HCT116 (cell line): ENCODE measurements around the gene SGF29. TPM values are rescaled to one million over a fixed set of nuclear protein-coding genes. Genes with fewer than 3 reads are reported as not detected.

Experiments
- ATAC-seq: fragments of 200-7000 bp; cut with Tn5 transposase; 2 replicates; pipeline ENCODE4 v1.9.1; 2020; ENCODE audit warnings: mild to moderate bottlenecking, moderate library complexity
- BruUV-seq: library from RNA; stranded (reverse); fragments of 400-500 nt; replicated peaks from 2 replicates; lab custom pipeline; 2021; lab: Mats Ljungman, UMichigan
- CTCF ChIA-PET: fragments of 300-600 bp; sonication (Branson Sonifier 250); formaldehyde crosslinking; loops from one replicate; lab custom pipeline; 2021; ENCODE audit warnings: antibody characterized with exemption; lab: Charles Lee
- POLR2A ChIA-PET: fragments of 300-600, 350-600 bp; sonication (Branson Sonifier 250); formaldehyde crosslinking; loops from one replicate; lab custom pipeline; 2021; ENCODE audit warnings: antibody characterized with exemption; lab: Charles Lee
- RAD21 ChIA-PET, 2 experiments: fragments of 300-600 bp; sonication (Branson Sonifier 250); formaldehyde crosslinking; loops; one replicate each; lab custom pipeline; 2023; ENCODE audit warnings: low total read pairs in 2 of 2; ENCODE audit not compliant: uncharacterized antibody in 2 of 2, unreplicated experiment in 2 of 2, low non-redundant PET in 1 of 2; lab: Charles Lee
- DNase-seq: peaks from one replicate; pipeline ENCODE4 v3.0.0-alpha.2; 2010; ENCODE audit warnings: low read depth, low spot score
- H2AFZ ChIP-seq: fragments of 200-600 bp; shearing (Covaris generic), sonication (generic); 2 replicates; pipeline ENCODE4 v1.6.1; 2017; ENCODE audit warnings: low read depth, mixed run types, mixed read lengths, antibody characterized with exemption, low read length; ENCODE audit not compliant: poor library complexity, severe bottlenecking
- H3K27ac ChIP-seq: 2 replicates; pipeline ENCODE4 v1.5.1; 2012; ENCODE audit warnings: low read depth, low read length
- H3K27me3 ChIP-seq: fragments of 200-600 bp; sonication (generic); 2 replicates; pipeline ENCODE4 v1.6.1; 2016; ENCODE audit warnings: mixed run types, low read length, mixed read lengths; ENCODE audit not compliant: insufficient read depth
- H3K36me3 ChIP-seq, 2 experiments: fragments of 200-500 bp in 1 of 2; fragments of 200-600 bp in 1 of 2; sonication (Bioruptor generic) in 1 of 2; sonication (generic) in 1 of 2; 2 replicates each; pipeline versions ENCODE4 v1.5.1 to v1.6.1; 2014 to 2016; ENCODE audit warnings: low read length in 2 of 2, inconsistent platforms in 1 of 2, mixed read lengths in 1 of 2, mixed run types in 1 of 2; ENCODE audit not compliant: insufficient read depth in 2 of 2, control insufficient read depth in 1 of 2
- H3K4me1 ChIP-seq, 2 experiments: fragments of 200-600 bp in 1 of 2; sonication (generic) in 1 of 2; 2 replicates each; pipeline versions ENCODE4 v1.5.1 to v1.6.1; 2012 to 2017; ENCODE audit warnings: low read length in 2 of 2, inconsistent platforms in 1 of 2, mild to moderate bottlenecking in 1 of 2, mixed read lengths in 1 of 2, mixed run types in 1 of 2, moderate library complexity in 1 of 2; ENCODE audit not compliant: insufficient read depth in 2 of 2, control insufficient read depth in 1 of 2
- H3K4me2 ChIP-seq: fragments of 200-600 bp; sonication (generic); 2 replicates; pipeline ENCODE4 v1.6.1; 2017; ENCODE audit warnings: mixed run types, low read length, mixed read lengths
- H3K4me3 ChIP-seq, 2 experiments: fragments of 200-600 bp in 1 of 2; sonication (generic) in 1 of 2; replicated peaks in 1 of 2; 2 replicates each; pipeline ENCODE4 v1.5.1; 2011 to 2016; ENCODE audit warnings: low read length in 2 of 2, control low read depth in 1 of 2, low read depth in 1 of 2, mild to moderate bottlenecking in 1 of 2, mixed read lengths in 1 of 2, mixed run types in 1 of 2
- H3K79me2 ChIP-seq: fragments of 200-600 bp; sonication (generic); 2 replicates; pipeline ENCODE4 v1.6.1; 2017; ENCODE audit warnings: mild to moderate bottlenecking, mixed run types, low read length, moderate library complexity, mixed read lengths; ENCODE audit not compliant: insufficient read depth
- H3K9ac ChIP-seq: fragments of 200-600 bp; sonication (generic); 2 replicates; pipeline ENCODE4 v1.6.1; 2016; ENCODE audit warnings: low read length, mixed read lengths
- H3K9me2 ChIP-seq: fragments of 200-600 bp; sonication (generic), shearing (Covaris generic); 2 replicates; pipeline ENCODE4 v1.6.1; 2017; ENCODE audit warnings: mixed run types, mild to moderate bottlenecking, moderate library complexity; ENCODE audit not compliant: insufficient read depth
- H3K9me3 ChIP-seq, 2 experiments: fragments of 200-500 bp in 1 of 2; fragments of 200-600 bp in 1 of 2; sonication (Bioruptor generic) in 1 of 2; sonication (generic) in 1 of 2; 2 replicates each; pipeline ENCODE4 v1.6.1; 2014 to 2017; ENCODE audit warnings: low read length in 2 of 2, mixed read lengths in 2 of 2, inconsistent platforms in 1 of 2, low read depth in 1 of 2, mild to moderate bottlenecking in 1 of 2, mixed run types in 1 of 2, moderate library complexity in 1 of 2; ENCODE audit not compliant: control insufficient read depth in 1 of 2, insufficient read depth in 1 of 2
- H4K20me1 ChIP-seq: fragments of 200-600 bp; sonication (generic), shearing (Covaris generic); 2 replicates; pipeline ENCODE4 v1.6.1; 2017; ENCODE audit warnings: mixed run types, mild to moderate bottlenecking, moderate library complexity; ENCODE audit not compliant: insufficient read depth
- CEBPB ChIP-seq: IDR thresholded peaks from 2 replicates; pipeline ENCODE4 v1.6.1; 2012; ENCODE audit warnings: low read depth
- EGR1 ChIP-seq: IDR thresholded peaks from 2 replicates; pipeline ENCODE4 v1.6.1; 2012; ENCODE audit warnings: low read depth
- EZH2phosphoT487 ChIP-seq: fragments of 200-600 bp; IDR thresholded peaks from 2 replicates; pipeline ENCODE4 v1.6.1; 2018; ENCODE audit warnings: antibody characterized with exemption, borderline replicate concordance
- JUND ChIP-seq: IDR thresholded peaks from 2 replicates; pipeline ENCODE4 v1.6.1; 2012
- RAD21 ChIP-seq: IDR thresholded peaks from 2 replicates; pipeline ENCODE4 v1.6.1; 2012; ENCODE audit warnings: low read depth, mild to moderate bottlenecking
- SIN3A ChIP-seq: IDR thresholded peaks from 2 replicates; pipeline ENCODE4 v1.6.1; 2012; ENCODE audit warnings: low read depth
- SRF ChIP-seq: IDR thresholded peaks from 2 replicates; pipeline ENCODE4 v1.6.1; 2012; ENCODE audit warnings: low read depth
- TCF7L2 ChIP-seq: IDR thresholded peaks from 2 replicates; pipeline ENCODE4 v1.7.0; 2011; ENCODE audit warnings: borderline replicate concordance, inconsistent platforms; ENCODE audit not compliant: insufficient read depth, insufficient read length; ENCODE audit errors: extremely low read depth
- YY1 ChIP-seq: IDR thresholded peaks from 2 replicates; pipeline ENCODE4 v1.6.1; 2011; ENCODE audit warnings: low read length, low read depth, moderate library complexity, mild to moderate bottlenecking; ENCODE audit not compliant: insufficient replicate concordance; ENCODE audit errors: extremely low read depth
- ZFX ChIP-seq: fragments of 450-650 bp; IDR thresholded peaks from 2 replicates; pipeline ENCODE4 v1.6.1; 2017
- intact Hi-C: fragments of 100-400 bp; cut with micrococcal nuclease; formaldehyde crosslinking; loops from 2 replicates; pipeline ENCODE4 v1.10.0; 2022
- total RNA-seq: library from RNA; stranded (reverse); gene quantifications from one replicate; pipeline ENCODE4 v1.2.1, GENCODE V29; 2021; ENCODE audit not compliant: unreplicated experiment
- TF ChIP-seq, protein P1 (sequence below): IDR thresholded peaks from 2 replicates; pipeline ENCODE4 v1.6.1; 2012
- TF ChIP-seq, protein P2 (sequence below): IDR thresholded peaks from 2 replicates; pipeline ENCODE4 v1.6.1; 2012
- TF ChIP-seq, protein P3 (sequence below): IDR thresholded peaks from 2 replicates; pipeline ENCODE4 v1.6.1; 2011; ENCODE audit warnings: mild to moderate bottlenecking, low read length, moderate library complexity; ENCODE audit not compliant: insufficient replicate concordance; ENCODE audit errors: extremely low read depth
- TF ChIP-seq, protein P4 (sequence below), 3 experiments: fragments of 200-600 bp in 1 of 3; sonication (generic) in 1 of 3; IDR thresholded peaks in 2 of 3; conservative IDR thresholded peaks in 1 of 3; 2 replicates each; pipeline ENCODE4 v1.5.1; 2012 to 2017; ENCODE audit warnings: low read depth in 2 of 3, low read length in 2 of 3, antibody characterized with exemption in 1 of 3, borderline replicate concordance in 1 of 3, control low read depth in 1 of 3, mild to moderate bottlenecking in 1 of 3, mixed read lengths in 1 of 3, mixed run types in 1 of 3, moderate library complexity in 1 of 3; ENCODE audit not compliant: insufficient read depth in 1 of 3

SGF29 gene
- total RNA-seq, 1 experiment from 2014 or later = 19.7 TPM

DNA sequence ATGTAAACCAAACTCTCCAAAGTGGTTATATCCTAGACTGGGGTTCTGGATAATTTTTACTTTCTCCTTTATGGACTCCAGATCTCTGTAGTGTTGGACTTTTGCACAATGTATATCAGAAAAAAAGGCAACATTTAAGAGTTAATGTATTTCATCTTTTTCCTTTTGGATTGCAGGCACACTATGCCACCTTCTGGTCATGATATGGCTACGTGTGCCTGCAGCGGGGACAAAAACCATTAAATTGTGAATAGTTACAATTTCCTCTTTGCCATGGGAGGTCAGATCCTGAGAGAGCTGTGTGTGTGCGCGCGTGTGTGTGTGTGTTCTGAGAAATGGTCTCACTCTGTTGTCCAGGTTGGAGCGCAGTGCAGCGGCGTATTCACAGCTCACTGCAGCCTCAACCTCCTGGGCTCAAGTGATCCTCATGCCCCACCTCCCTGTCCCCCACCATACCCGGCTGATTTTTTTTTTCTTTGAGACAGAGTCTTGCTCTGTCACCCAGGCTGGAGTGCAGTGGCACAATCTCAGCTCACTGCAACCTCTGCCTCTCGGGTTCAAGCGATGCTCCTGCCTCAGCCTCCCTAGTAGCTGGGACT is 4.3 kb upstream of the SGF29 start:
- Histone ChIP-seq H3K9ac (no peak overlapping the region), H3K9me2 (no peaks in the 10 kb centered on the region), H3K4me2 (peak overlapping the region; percentile 40), H3K27ac (no peak overlapping the region), H3K36me3 (no peaks in the 10 kb centered on the region), H2AFZ (peak overlapping the region; percentile 70), H4K20me1 (no peaks in the 10 kb centered on the region), H3K9me3 (no peaks in the 10 kb centered on the region), H3K4me1 (peaks cover 0 to 14% of the 10 kb centered on the region in 2 experiments; a peak in 3 of 4 replicates), H3K4me3 (no peak overlapping the region), H3K79me2 (0 out of 2 replicates have a peak, but pooled peaks cover under 1% of the 10 kb centered on the region), H3K27me3 (no peaks in the 10 kb centered on the region)
- TF ChIP-seq RAD21 (peak; percentile 90), ZFX (no peak), SRF (no peak), TCF7L2 (no peak), SIN3A (no peak), EGR1 (no peak), JUND (no peak), EZH2phosphoT487 (no peak), YY1 (no peak), CEBPB (no peak)
- TF ChIP-seq, protein P1, sequence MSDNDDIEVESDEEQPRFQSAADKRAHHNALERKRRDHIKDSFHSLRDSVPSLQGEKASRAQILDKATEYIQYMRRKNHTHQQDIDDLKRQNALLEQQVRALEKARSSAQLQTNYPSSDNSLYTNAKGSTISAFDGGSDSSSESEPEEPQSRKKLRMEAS = no peak
- TF ChIP-seq, protein P2, sequence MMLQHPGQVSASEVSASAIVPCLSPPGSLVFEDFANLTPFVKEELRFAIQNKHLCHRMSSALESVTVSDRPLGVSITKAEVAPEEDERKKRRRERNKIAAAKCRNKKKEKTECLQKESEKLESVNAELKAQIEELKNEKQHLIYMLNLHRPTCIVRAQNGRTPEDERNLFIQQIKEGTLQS = no peak
- TF ChIP-seq, protein P3, sequence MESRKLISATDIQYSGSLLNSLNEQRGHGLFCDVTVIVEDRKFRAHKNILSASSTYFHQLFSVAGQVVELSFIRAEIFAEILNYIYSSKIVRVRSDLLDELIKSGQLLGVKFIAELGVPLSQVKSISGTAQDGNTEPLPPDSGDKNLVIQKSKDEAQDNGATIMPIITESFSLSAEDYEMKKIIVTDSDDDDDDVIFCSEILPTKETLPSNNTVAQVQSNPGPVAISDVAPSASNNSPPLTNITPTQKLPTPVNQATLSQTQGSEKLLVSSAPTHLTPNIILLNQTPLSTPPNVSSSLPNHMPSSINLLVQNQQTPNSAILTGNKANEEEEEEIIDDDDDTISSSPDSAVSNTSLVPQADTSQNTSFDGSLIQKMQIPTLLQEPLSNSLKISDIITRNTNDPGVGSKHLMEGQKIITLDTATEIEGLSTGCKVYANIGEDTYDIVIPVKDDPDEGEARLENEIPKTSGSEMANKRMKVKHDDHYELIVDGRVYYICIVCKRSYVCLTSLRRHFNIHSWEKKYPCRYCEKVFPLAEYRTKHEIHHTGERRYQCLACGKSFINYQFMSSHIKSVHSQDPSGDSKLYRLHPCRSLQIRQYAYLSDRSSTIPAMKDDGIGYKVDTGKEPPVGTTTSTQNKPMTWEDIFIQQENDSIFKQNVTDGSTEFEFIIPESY = no peak
- TF ChIP-seq, protein P4, sequence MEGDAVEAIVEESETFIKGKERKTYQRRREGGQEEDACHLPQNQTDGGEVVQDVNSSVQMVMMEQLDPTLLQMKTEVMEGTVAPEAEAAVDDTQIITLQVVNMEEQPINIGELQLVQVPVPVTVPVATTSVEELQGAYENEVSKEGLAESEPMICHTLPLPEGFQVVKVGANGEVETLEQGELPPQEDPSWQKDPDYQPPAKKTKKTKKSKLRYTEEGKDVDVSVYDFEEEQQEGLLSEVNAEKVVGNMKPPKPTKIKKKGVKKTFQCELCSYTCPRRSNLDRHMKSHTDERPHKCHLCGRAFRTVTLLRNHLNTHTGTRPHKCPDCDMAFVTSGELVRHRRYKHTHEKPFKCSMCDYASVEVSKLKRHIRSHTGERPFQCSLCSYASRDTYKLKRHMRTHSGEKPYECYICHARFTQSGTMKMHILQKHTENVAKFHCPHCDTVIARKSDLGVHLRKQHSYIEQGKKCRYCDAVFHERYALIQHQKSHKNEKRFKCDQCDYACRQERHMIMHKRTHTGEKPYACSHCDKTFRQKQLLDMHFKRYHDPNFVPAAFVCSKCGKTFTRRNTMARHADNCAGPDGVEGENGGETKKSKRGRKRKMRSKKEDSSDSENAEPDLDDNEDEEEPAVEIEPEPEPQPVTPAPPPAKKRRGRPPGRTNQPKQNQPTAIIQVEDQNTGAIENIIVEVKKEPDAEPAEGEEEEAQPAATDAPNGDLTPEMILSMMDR (IDR thresholded peaks at IDR 0.05 in 2 of 3, conservative IDR thresholded peaks at IDR 0.05 in 1 of 3; ENCODE audit: borderline replicate concordance in 1 of 3, insufficient read depth in 1 of 3, low read depth in 2 of 3, low read length in 2 of 3) = peak; percentile 50 to 91 (median 62)
- CTCF ChIA-PET = interaction anchor here (1.0 kb wide), 1 partner anchor 57 kb away, joined by 3 read pairs; no protein-coding TSS in a partner anchor
- ATAC-seq (peak; percentile 33), DNase-seq (peak; percentile 33)
- RAD21 ChIA-PET = interaction anchor here in 1 of 2 experiments (0.7 to 0.8 kb wide), 2 partner anchors 67 to 77 kb away, joined by 3 to 4 read pairs; partner anchors contain the start of gene NPIPB7
- intact Hi-C loops = loop anchor here (1.0 to 5.0 kb wide), 3 partner anchors 227 to 337 kb away; partner anchors contain the start of gene XPO6
- POLR2A ChIA-PET = no interaction called here
- no TSS peak for BruUV-seq
